HepG2 (cell line): ENCODE results near the gene DPEP2NB. TPM values are rescaled to one million over a fixed set of nuclear protein-coding genes. Genes with fewer than 3 reads are reported as not detected.

Experiments used
- ATAC-seq: fragments of 200-7000 bp; cut with Tn5 transposase; 3 replicates; pipeline ENCODE4 v1.9.1; 2020; ENCODE audit warnings: mild to moderate bottlenecking, moderate library complexity
- BruUV-seq: library from RNA; stranded (reverse); fragments of 400-500 nt; replicated peaks from 2 replicates; lab custom pipeline; 2021; lab: Mats Ljungman, UMichigan
- CTCF ChIA-PET: fragments of 300-600 bp; formaldehyde crosslinking; extraction: SDS; loops from one replicate; lab custom pipeline; 2021; ENCODE audit warnings: low total read pairs, inconsistent platforms, low intra/inter-chr PET ratio; lab: Yijun Ruan, JAX
- POLR2A ChIA-PET: fragments of 350-600 bp; sonication (Branson Sonifier 250); formaldehyde crosslinking; loops from one replicate; lab custom pipeline; 2020; ENCODE audit warnings: antibody characterized with exemption, inconsistent platforms; lab: Yijun Ruan, JAX
- DNase-seq: peaks from one replicate; pipeline ENCODE4 v3.0.0-alpha.2; 2015; ENCODE audit warnings: low spot score
- FAIRE-seq: peaks from 3 replicates; lab custom pipeline; 2011; peaks lifted over from hg19 to GRCh38; lab: Jason Lieb, UNC
- H2AFZ ChIP-seq: one replicate; pipeline ENCODE4 v1.6.1; 2011; ENCODE audit warnings: low read length, inconsistent platforms
- H3K27ac ChIP-seq: fragments of 300-600 bp; 3 replicates; pipeline ENCODE4 v1.8.0; 2011; ENCODE audit warnings: mixed run types, mild to moderate bottlenecking, mixed read lengths, low read length, inconsistent platforms; ENCODE audit not compliant: insufficient read depth; ENCODE audit errors: extremely low read length
- H3K27me3 ChIP-seq, 2 experiments: fragments of 200-600 bp in 1 of 2; 2 replicates in 1 of 2; 3 replicates in 1 of 2; pipeline versions ENCODE4 v1.6.0 to v1.8.0; 2011; ENCODE audit warnings: low read length in 2 of 2, mild to moderate bottlenecking in 2 of 2, moderate library complexity in 2 of 2, inconsistent platforms in 1 of 2; ENCODE audit not compliant: insufficient read depth in 2 of 2, control insufficient read depth in 1 of 2
- H3K36me3 ChIP-seq, 2 experiments: fragments of 200-600 bp in 1 of 2; replicated peaks in 1 of 2; 2 replicates in 1 of 2; 3 replicates in 1 of 2; pipeline versions ENCODE4 v1.5.1 to v1.8.0; 2011; ENCODE audit warnings: low read length in 2 of 2, inconsistent platforms in 1 of 2; ENCODE audit not compliant: insufficient read depth in 2 of 2, control insufficient read depth in 1 of 2
- H3K4me1 ChIP-seq: 2 replicates; pipeline ENCODE4 v1.5.1; 2012; ENCODE audit warnings: low read length, inconsistent platforms; ENCODE audit not compliant: insufficient read depth
- H3K4me2 ChIP-seq: 2 replicates; pipeline ENCODE4 v1.6.0; 2011; ENCODE audit warnings: low read depth, low read length, inconsistent platforms
- H3K4me3 ChIP-seq, 3 experiments: fragments of 200-600 bp in 1 of 3; sonication (generic), shearing (Covaris generic) in 1 of 3; replicated peaks in 1 of 3; 2 replicates each; pipeline ENCODE4 v1.5.1; 2011 to 2016; ENCODE audit warnings: low read length in 3 of 3, inconsistent platforms in 2 of 3, low read depth in 2 of 3, mild to moderate bottlenecking in 2 of 3, control low read depth in 1 of 3, mixed read lengths in 1 of 3; ENCODE audit not compliant: insufficient read depth in 1 of 3
- H3K79me2 ChIP-seq: one replicate; pipeline ENCODE4 v1.6.1; 2011; ENCODE audit warnings: low read length, inconsistent platforms; ENCODE audit not compliant: insufficient read depth
- H3K9ac ChIP-seq: 2 replicates; pipeline ENCODE4 v1.6.0; 2011; ENCODE audit warnings: mild to moderate bottlenecking, low read depth, low read length, inconsistent platforms; ENCODE audit not compliant: insufficient read depth
- H3K9me3 ChIP-seq: 2 replicates; pipeline ENCODE4 v1.5.1; 2012; ENCODE audit warnings: mild to moderate bottlenecking, low read length
- H4K20me1 ChIP-seq: 2 replicates; pipeline ENCODE4 v1.6.0; 2011; ENCODE audit warnings: inconsistent platforms, mild to moderate bottlenecking, low read length, moderate library complexity; ENCODE audit not compliant: insufficient read depth
- MXD4 ChIP-seq: IDR thresholded peaks from 2 replicates; pipeline ENCODE4 v1.6.1; 2016; ENCODE audit warnings: mild to moderate bottlenecking, missing biosample characterization, missing genetic modification reagents
- PHB2 ChIP-seq: fragments of 450-650 bp; IDR thresholded peaks from 2 replicates; pipeline ENCODE4 v1.6.1; 2018; ENCODE audit not compliant: partially characterized antibody
- ZNF24 ChIP-seq: fragments of 450-650 bp; IDR thresholded peaks from 2 replicates; pipeline ENCODE4 v1.6.1; 2017; ENCODE audit warnings: antibody characterized with exemption, mild to moderate bottlenecking
- ZNF558 ChIP-seq: sonication (generic); formaldehyde crosslinking; IDR thresholded peaks from 2 replicates; pipeline ENCODE4 v1.9.0; 2022; ENCODE audit warnings: mild to moderate bottlenecking, missing genetic modification reagents, borderline replicate concordance
- ZNF619 ChIP-seq: sonication (generic); formaldehyde crosslinking; IDR thresholded peaks from 2 replicates; pipeline ENCODE4 v1.4.0; 2020; ENCODE audit warnings: mild to moderate bottlenecking, missing genetic modification reagents
- ZNF644 ChIP-seq: IDR thresholded peaks from 2 replicates; pipeline ENCODE4 v1.6.1; 2016; ENCODE audit warnings: low read depth
- ZNF713 ChIP-seq: sonication (generic); formaldehyde crosslinking; IDR thresholded peaks from 2 replicates; pipeline ENCODE4 v1.4.0; 2020; ENCODE audit warnings: mild to moderate bottlenecking, missing genetic modification reagents
- ZNF781 ChIP-seq: sonication (generic); formaldehyde crosslinking; IDR thresholded peaks from 2 replicates; pipeline ENCODE4 v1.5.1; 2020; ENCODE audit warnings: borderline replicate concordance, mild to moderate bottlenecking, missing genetic modification reagents; ENCODE audit errors: not compliant biosample characterization
- WGBS: methylation state at CpG from one replicate; pipeline ENCODE4 v1.1.6; 2017; ENCODE audit warnings: low lambda C conversion rate; 5-methylcytosine and 5-hydroxymethylcytosine counted together
- in situ Hi-C: cut with HindIII; loops from 2 replicates; pipeline ENCODE4 v1.10.0; 2017; ENCODE audit warnings: low pct_unique_long_range_greater_than_20kb; ENCODE audit not compliant: extremely low pct_ligation_motif_present
- intact Hi-C: fragments of 100-400 bp; cut with micrococcal nuclease; formaldehyde crosslinking; loops from one replicate; pipeline ENCODE4 v1.10.0; 2022; ENCODE audit not compliant: unreplicated experiment
- polyA plus RNA-seq, 8 experiments: library from polyadenylated mRNA; depleted of rRNA in 3 of 8; stranded (reverse) in 7 of 8; unstranded in 1 of 8; fragments of >200 nt; fragmentation: Illumina TruSeq in 4 of 8; extraction: Trizol in 4 of 8; gene quantifications; 2 replicates each; pipeline versions ENCODE4 v1.2.1 to v1.2.3, GENCODE V29; 2011 to 2016; ENCODE audit warnings: low read depth in 4 of 8, missing spikeins in 1 of 8, mixed read lengths in 1 of 8; ENCODE audit not compliant: insufficient read depth in 1 of 8
- total RNA-seq, 5 experiments: library from RNA; depleted of rRNA; stranded (reverse); fragments of >200 nt; fragmentation: Illumina TruSeq; extraction: Trizol; gene quantifications; 2 replicates each; pipeline ENCODE4 v1.2.3, GENCODE V29; 2016; ENCODE audit warnings: low read depth in 1 of 5
- TF ChIP-seq, protein P1 (sequence below): sonication (generic); formaldehyde crosslinking; IDR thresholded peaks from 2 replicates; pipeline ENCODE4 v1.5.1; 2020; ENCODE audit warnings: mild to moderate bottlenecking, missing genetic modification reagents, moderate library complexity
- TF ChIP-seq, protein P2 (sequence below): sonication (generic); formaldehyde crosslinking; IDR thresholded peaks from 2 replicates; pipeline ENCODE4 v1.4.0; 2020; ENCODE audit warnings: mild to moderate bottlenecking, missing genetic modification reagents, borderline replicate concordance
- TF ChIP-seq, protein P3 (sequence below): sonication (generic); formaldehyde crosslinking; IDR thresholded peaks from 2 replicates; pipeline ENCODE4 v1.4.0; 2020; ENCODE audit warnings: mild to moderate bottlenecking, missing genetic modification reagents

The DPEP2NB gene
- total and polyA plus RNA-seq, 2 of the 13 experiments (the other 11 are each of a cell fraction or from before 2014, with no cell fraction given), result not detected

DNA sequence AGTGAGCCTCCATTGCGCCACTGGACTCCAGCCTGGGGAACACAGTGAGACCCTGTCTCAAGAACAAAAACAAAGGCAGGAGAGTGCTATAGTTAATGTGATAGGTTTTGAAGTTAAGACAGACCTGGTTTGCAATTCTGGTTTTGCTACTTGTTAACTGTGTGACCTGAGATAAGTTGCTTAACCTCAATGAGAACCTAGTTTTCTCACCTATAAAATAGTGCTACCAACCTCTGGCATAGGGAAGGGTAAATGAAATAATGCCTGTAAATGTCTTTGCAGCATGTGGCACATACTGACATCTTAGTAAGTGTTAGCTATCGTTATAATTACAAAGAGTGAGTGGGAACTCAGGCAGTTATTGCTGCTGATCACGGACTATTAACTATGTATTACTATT lies 39.7 kb upstream of the DPEP2NB start:
- FAIRE-seq, result no peak
- no peak for ATAC-seq
- no peak overlapping the region for H3K4me2 ChIP-seq
- H3K9ac ChIP-seq, result no peak overlapping the region
- no peak overlapping the region for H3K27ac ChIP-seq
- intact Hi-C loops (no loop called here), in situ Hi-C loops (no loop called here)
- no peak overlapping the region for H2AFZ ChIP-seq
- POLR2A ChIA-PET, result no interaction called here
- TF ChIP-seq ZNF713 (CRISPR knock-in tag) (no peak), PHB2 (no peak), MXD4 (CRISPR knock-in tag) (no peak), ZNF558 (CRISPR knock-in tag) (no peak), ZNF619 (no peak), ZNF644 (no peak), ZNF24 (no peak), ZNF781 (CRISPR knock-in tag) (no peak)
- TF ChIP-seq, protein P1, sequence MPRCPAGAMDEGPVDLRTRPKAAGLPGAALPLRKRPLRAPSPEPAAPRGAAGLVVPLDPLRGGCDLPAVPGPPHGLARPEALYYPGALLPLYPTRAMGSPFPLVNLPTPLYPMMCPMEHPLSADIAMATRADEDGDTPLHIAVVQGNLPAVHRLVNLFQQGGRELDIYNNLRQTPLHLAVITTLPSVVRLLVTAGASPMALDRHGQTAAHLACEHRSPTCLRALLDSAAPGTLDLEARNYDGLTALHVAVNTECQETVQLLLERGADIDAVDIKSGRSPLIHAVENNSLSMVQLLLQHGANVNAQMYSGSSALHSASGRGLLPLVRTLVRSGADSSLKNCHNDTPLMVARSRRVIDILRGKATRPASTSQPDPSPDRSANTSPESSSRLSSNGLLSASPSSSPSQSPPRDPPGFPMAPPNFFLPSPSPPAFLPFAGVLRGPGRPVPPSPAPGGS (CRISPR knock-in tag), result no peak
- TF ChIP-seq, protein P2, sequence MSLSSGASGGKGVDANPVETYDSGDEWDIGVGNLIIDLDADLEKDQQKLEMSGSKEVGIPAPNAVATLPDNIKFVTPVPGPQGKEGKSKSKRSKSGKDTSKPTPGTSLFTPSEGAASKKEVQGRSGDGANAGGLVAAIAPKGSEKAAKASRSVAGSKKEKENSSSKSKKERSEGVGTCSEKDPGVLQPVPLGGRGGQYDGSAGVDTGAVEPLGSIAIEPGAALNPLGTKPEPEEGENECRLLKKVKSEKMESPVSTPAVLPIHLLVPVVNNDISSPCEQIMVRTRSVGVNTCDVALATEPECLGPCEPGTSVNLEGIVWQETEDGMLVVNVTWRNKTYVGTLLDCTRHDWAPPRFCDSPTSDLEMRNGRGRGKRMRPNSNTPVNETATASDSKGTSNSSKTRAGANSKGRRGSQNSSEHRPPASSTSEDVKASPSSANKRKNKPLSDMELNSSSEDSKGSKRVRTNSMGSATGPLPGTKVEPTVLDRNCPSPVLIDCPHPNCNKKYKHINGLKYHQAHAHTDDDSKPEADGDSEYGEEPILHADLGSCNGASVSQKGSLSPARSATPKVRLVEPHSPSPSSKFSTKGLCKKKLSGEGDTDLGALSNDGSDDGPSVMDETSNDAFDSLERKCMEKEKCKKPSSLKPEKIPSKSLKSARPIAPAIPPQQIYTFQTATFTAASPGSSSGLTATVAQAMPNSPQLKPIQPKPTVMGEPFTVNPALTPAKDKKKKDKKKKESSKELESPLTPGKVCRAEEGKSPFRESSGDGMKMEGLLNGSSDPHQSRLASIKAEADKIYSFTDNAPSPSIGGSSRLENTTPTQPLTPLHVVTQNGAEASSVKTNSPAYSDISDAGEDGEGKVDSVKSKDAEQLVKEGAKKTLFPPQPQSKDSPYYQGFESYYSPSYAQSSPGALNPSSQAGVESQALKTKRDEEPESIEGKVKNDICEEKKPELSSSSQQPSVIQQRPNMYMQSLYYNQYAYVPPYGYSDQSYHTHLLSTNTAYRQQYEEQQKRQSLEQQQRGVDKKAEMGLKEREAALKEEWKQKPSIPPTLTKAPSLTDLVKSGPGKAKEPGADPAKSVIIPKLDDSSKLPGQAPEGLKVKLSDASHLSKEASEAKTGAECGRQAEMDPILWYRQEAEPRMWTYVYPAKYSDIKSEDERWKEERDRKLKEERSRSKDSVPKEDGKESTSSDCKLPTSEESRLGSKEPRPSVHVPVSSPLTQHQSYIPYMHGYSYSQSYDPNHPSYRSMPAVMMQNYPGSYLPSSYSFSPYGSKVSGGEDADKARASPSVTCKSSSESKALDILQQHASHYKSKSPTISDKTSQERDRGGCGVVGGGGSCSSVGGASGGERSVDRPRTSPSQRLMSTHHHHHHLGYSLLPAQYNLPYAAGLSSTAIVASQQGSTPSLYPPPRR (CRISPR knock-in tag), result no peak
- TF ChIP-seq, protein P3, sequence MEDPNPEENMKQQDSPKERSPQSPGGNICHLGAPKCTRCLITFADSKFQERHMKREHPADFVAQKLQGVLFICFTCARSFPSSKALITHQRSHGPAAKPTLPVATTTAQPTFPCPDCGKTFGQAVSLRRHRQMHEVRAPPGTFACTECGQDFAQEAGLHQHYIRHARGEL, result no peak
- BruUV-seq, result no TSS peak
- no peaks in the 10 kb centered on the region for H4K20me1 ChIP-seq
- H3K36me3 ChIP-seq, result peaks cover 19 to 56% of the 10 kb centered on the region in 2 experiments
- CTCF ChIA-PET, result no interaction called here
- 99% methylated on average over 3 of the region's 3 CpGs for WGBS
- H3K79me2 ChIP-seq, result no peaks in the 10 kb centered on the region
- no peaks in the 10 kb centered on the region for H3K27me3 ChIP-seq
- H3K9me3 ChIP-seq, result no peaks in the 10 kb centered on the region
- no peak overlapping the region for H3K4me3 ChIP-seq
- H3K4me1 ChIP-seq, result peaks cover 13% of the 10 kb centered on the region
- DNase-seq, result no peak
